Right kidney (tissue), 1 donor: ENCODE measurements around the gene OSBPL9.
"Not testable (repeated sequence)": the region's sequence is repeated elsewhere in the genome, so short reads cannot be mapped to it uniquely, and the experiment has no call there.

Experiments
- DNase-seq: peaks from one replicate; pipeline ENCODE4 v3.0.0-alpha.2; 2016

OSBPL9 gene

DNA sequence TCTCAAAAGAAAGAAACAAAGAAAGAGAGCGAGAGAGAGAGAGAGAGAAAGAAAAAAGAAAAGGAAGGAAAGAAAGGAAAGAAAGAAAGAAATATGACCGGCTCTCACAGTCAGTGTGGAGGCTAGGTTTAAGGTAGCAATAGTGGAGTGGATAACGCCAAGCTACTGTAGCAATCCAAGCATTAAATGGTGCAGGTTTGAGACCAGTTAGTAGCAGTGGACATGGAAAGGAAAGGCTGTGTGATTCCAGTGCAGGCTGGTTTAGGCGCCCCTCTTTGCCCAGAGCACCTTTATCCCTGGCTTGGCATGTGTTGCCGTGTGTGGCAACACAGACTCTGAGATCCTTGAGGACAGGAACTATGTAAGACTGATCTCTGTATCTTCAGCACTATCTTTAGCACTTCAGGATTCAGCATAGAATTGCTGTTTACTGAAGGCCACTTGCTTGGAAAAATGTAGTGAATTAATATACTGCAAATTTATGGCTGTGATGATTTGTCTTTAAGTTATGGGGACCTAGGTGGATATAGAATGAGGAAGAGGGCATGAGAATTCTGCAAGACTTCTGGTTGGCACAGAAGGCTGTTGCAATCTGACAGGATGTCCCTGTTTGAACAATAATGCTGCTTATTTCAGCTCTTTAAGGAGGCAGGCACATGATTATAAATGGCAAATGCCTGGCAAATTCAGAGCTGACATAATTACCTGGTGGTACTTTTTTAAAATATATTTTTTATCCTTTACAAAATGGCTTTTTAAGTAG is 10.8 kb upstream of the OSBPL9 start:
- no peak for DNase-seq

DNA sequence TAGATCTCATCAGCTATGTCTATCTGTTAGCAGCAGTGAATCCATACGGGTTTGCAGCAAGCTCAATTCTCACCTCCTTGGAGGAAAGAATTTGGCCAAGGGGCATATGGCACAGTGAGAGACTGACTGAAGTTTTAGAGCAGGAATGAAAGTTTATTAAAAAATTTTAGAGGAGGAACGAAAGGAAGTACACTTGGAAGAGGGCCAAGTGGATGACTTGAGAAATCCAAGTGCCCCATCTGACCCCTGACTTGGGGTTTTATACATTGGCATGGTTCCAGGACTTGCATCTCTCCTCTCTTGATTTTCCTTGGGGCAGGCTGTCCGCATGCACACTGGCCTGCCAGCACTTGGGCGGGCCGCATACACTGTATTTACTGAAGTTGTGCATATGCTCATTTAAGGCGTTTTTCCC is 9.2 kb upstream of the OSBPL9 start:
- DNase-seq = no peak

DNA sequence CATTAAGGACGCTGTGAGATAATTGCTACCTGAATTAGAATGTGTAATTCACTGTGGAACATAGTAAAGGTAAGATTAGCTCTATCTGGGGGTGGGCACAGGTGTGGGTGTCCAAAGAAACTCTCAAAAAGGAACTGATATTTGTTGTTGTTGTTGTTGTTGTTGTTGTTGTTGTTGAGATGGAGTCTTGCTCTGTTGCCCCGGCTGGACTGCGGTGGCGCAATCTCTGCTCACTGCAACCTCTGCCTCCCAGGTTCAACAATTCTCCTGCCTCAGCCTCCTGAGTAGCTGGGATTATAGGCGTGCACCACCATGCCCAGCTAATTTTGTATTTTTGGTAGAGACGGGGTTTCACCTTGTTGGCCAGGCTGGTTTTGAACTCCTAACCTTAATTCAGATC is 6.8 kb upstream of the OSBPL9 start:
- DNase-seq = not testable (repeated sequence)

DNA sequence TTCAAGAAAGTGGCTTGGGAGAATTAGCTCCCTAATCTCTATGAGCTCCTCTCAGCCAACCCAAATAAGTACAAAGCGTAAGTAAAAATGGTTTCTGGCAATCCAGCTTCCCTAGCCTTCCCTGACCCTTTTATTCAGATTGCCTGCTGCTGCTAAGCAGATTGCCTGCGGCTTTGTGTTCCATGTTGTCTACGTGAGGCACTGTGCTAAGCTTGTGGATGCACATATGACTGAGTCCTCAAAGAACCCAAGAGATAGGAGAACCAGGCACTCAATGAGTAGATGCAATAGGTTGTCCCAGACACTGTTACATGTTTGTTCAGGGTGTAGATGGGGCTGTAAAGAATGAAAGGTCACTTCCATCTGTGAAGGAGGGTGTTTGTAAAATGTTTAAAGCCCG is 6.3 kb upstream of the OSBPL9 start:
- DNase-seq = no peak

DNA sequence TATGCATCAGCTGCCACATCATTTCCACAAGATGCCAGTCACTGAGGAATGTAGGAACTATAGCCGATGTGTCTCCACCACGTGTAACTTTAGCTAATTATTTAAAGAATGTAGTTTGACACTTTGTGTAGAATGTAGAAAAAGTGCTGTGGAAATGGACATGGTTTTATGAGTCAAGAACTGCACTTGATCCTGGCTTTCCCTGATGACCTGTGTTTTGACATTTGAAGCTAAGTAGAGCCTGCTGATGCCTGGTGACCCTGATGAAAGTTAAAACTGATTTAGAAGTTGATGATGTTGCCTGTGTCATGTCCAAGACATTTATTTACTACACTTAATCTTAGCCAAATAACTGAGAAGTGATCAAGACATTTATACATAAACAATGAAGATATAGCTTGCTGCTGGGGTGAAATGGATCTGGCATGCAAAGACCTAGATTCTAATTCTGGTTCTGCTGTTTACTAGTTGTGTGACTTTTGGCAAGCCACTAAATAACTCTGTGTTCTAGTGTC is 4.4 kb upstream of the OSBPL9 start:
- no peak for DNase-seq

DNA sequence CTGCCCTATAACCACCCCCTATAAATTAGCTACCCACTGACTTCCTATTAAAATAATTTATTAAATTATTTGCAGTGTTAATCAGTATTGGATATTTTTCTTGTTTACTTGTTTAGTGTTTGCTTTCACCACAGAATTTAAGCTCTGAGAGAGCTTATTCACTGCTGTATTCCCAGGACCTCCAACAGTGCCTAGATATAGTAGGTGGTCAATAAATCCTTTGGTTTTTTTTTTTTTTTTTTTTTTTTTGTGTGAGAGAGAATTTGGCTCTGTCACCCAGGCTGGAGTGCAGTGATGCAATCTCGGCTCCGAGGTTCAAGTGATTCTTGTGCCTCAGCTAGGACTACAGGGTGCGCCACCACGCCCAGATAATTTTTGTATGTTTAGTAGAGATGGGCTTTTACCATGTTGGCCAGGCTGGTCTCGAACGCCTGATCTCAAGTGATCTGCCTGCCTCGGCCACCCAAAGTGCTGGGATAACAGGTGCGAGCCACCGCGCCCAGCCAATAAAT is 1.1 kb upstream of the OSBPL9 start:
- no peak for DNase-seq

DNA sequence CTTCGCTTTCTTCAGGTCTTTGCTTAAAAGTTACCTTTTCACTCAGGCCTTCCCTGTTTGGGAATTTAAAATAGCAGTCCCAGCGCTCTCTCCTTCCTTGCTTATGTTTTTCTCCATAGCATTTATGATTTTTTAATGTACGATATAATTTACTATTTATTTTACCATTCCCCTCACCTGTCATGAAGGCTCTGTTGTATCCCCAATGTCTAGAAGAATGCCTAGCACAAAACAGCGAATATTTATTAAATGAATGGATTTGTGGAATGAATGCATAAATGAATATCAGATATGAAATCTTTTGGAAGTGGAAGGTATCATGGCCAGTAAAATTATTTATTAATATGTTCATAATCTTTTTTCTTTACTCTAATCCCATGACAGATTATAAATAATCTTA is 402 bp upstream of the OSBPL9 start:
- no peak for DNase-seq

DNA sequence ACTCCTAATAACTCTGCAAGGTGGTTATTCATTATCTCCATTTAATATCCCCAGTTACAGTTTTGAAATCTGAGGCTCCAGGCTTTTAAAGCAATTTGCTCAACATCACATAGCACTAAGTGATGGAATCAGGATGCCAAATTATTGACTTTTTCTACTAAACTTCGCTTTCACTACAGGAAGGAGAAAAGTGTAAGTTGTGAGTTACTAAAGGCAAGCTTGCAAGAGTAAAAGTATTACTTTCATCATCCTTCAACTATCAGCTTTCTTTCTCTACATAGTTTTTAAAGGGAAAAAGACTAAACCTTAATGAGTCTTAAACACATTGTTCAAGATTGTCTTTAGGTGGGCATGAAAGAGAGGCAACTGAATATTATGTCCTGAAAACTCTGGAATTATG is 1.8 kb downstream of the OSBPL9 start:
- DNase-seq = no peak

DNA sequence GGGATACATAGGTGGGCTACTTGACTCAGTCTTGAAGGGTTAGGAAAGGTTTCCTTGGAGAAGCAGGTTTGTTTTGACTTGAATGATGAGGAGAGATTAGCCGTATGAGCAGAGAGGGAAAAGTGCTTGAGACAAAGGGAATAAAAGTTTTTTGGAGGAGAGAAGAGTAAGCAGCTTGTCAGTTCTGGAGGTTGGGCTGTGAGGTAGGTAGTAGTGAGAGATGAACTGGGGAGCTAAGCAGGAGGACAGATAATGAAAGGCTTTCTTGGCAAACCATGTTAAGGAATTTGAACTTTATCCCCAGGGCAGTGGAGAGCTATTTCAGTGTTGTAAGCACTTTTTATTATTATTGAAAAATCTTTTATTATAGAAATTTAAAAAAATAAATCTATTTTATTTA is 3.6 kb downstream of the OSBPL9 start:
- no peak for DNase-seq

DNA sequence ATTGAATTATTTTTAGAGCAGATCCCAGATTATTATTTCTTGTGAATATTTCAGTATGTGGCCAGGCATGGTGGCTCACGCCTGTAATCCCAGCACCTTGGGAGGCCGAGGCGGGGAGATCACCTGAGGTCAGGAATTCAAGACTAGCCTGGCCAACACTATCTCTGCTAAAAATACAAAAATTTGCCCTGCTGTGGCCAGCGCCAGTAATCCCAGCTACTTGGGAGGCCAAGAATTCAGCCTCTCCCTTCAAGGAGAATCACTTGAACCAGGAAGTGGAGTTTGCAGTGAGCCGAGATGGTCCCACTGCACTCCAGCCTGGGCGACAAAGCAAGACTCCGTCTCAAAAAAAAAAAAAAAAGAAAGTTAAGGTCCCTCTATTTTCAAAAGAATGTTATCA is 4.3 kb downstream of the OSBPL9 start:
- DNase-seq = no peak

DNA sequence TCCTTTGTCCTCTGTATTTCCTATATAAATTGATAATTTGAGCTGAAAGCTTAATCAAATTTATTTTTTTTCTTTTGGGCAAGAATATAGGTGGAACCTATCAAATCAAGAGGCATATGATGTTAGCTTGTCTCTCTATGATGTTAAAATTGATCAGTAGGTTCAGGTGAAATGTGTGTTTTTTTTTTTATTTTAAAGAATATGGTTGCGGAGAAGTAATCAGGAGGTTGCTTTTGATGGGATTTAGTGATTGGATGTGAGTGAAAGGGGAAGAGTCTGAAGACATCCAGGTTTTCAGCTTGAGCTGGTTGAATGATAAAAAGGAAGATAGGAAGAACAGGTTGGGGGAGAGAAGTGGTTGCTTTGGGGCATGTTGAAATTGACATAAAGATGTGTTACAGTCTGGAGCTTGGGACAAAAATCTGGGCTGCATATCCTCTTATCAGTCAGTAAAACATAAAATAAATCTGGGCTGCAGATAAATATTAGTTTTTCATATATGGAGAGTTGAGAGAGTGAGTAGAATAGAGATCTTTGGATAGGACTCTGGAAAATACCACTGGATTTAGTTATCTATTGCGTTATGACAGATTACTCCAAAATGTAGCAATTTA is 5.1 kb downstream of the OSBPL9 start:
- no peak for DNase-seq

DNA sequence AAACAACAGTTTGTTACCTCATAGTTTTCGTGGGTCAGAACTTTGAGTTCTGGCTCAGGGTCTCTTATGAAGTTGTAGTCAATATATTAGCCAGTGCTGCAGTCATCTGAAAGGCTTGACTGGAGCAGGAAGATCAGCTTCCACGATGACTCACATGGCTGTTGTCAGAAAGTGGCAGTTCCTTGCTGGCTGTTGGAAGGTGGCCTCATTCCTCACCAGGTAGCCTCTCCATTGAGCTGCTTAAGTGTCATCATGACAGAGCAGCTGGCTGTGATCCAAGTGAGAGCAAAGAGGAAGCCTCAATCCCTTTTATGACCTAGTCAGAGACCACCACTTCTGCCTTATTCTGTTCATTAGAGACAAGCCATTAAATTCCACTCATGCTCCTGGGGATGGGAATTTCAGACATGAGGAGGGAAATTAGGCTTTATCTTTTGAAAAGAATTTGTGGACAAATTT is 5.6 kb downstream of the OSBPL9 start:
- no peak for DNase-seq

DNA sequence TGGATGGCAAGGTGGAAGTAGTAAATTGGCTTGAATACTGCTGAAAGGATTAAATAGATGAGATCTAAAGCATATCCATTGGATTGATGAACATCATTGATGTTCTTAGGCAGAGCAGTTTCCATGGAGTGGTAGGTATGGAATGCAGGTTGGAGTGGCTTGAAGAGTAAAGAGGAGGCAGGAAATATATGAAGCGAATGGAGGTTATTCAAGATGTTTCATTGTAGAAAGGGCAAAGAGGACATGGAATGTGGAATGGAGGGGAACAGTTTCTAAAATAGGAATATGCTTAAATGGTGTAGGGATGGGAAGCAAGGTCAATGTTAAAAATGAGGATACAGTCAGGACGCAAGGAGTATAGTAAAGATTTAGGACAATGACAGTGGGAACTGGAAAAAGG is 6.1 kb downstream of the OSBPL9 start:
- no peak for DNase-seq

DNA sequence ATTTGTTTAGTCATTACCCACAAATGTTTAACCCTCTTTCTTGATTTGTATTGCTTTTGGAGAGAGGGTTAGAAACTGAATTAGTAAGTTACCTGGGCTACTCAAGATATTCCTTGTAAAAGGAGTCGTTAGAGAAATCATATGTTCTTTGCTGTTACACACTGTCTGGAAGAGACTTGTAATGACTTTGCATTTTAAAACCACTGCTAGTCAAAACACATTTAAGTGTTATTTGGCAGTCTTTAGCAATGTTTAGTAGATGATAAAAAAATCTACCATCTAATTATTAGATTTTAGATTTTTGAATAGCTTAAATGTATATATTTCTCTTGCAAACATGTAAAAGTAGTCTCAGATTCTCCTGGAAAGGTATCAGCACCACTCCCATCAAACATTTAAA is 6.6 kb downstream of the OSBPL9 start:
- DNase-seq = no peak

DNA sequence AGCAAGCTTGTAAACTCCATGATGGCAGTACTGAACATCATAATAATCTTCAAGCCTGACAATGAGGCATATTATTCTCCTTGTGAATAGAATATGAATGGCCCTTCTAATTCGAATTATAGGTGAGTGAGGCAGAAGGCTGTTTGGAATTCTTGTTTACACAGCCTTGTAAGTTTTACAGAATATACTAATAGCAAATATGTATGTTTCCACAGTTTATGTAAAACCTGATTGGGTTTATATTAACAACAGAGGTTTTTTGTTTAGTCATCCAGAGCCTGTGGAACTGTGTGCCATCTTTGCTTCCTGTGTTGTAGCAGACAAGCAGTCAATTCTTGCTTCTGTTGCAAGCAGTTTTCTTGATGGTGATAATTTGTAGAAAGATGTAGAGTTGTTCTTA is 8.0 kb downstream of the OSBPL9 start:
- DNase-seq = no peak

DNA sequence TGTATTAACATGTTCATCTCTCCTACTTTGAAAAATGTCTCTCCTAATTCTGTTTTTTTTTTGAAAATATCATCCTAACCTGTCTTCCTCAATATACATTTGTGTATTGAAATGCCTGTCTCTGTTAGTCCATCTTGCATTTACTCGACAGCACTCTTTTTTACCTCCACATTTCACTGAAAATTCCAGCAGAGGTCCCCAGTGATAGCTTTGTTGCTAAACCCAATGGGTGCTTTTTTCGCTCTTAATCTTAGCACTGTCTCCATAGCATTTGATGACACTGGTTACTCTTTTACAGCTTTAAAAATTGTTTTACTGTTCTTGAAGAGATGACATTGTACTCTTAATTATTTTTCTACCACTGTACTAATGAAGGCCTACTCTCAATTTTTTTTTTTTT is 10.8 kb downstream of the OSBPL9 start:
- DNase-seq = no peak

DNA sequence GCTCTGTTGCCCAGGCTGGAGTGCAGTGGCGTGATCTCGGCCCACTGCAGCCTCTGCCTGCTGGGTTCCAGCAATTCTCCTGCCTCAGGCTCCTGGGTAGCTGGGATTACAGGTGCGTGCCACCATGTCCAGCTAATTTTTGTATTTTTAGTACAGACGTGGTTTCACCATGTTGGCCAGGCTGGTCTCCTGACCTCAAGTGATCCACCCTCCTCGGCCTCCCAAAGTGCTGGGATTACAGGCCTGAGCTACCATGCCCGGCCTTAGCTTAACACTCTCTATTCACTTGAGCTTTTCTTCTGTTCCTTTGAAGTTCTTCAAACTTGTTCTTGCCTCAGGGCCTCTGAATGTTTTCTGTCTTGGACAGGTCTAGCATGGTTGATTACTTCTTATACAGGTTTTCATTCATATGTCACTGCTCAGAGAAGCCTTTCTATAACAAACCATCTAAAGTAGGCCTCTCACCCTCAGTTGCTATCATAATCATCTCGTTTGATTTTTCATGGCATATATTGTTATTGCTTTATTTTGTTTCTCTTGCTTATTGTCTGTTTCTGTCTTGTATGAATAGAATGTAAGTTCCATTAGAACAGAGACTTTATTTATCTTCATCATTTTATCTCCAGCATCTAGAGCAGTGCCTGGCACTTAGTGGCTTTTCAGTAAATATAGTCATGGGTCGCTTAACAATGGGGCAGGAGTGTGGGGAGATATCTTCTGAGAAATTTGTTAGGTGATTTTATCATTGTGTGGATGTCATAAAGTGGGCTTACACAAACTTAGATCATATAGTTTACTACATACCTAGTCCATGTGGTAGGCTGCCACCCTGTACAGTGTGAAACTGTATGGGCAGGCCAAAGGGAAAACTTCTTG is 12.1 kb downstream of the OSBPL9 start:
- no peak for DNase-seq

DNA sequence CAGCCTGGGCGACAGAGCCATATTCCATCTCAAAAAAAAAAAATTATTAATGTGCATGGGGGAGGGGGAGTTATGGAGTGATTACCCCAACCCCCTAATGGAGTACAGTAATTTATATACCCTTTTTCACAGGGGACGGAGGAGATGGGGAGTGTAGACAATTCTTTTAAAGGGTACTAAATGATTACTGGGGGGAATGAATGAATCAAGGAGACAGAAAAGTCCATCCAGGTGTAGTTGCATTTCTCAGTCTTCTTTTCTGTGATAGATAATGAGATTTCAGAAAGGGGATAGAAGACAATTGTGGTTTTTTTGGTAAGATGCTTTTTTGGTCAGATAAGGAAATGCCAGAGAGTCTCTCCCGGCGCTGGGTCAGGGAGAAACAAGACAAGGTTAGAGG is 13.0 kb downstream of the OSBPL9 start:
- no peak for DNase-seq

DNA sequence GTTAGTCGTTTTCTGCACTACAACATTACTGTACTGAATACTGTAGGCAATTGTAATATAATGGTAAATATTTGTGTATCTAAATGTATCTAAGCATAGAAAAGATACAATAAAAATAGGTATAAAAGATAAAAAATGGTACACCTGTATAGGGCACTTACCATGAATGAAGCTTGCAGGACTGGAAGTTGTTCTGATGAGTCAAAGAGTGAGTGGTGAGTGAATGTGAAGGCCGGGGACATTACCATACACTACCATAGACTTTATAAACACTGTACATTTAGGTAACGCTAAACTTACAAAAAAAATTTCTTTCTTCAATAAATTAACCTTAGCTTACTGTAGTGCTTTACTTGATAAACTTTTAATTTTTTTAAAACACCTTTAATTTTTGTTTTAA is 13.5 kb downstream of the OSBPL9 start:
- no peak for DNase-seq

DNA sequence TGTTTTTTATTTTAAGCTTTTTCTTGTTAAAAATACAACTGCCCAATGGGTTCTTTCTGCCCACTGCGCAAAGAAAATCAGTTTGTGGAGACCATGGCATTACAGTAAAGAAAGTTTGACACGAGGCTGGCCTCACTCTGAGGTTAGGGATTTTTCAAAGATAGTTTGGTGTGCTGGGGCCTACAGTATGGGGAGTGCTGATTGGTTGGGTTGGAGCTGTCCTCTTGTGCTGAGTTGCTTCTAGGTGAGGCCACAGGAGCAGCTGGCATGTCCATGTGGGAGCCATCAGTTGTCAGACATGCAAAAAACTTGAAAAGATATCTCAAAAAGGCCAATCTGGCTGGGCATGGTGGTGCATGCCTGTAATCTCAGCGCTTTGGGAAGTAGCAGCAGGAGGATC is 14.0 kb downstream of the OSBPL9 start:
- DNase-seq = no peak

DNA sequence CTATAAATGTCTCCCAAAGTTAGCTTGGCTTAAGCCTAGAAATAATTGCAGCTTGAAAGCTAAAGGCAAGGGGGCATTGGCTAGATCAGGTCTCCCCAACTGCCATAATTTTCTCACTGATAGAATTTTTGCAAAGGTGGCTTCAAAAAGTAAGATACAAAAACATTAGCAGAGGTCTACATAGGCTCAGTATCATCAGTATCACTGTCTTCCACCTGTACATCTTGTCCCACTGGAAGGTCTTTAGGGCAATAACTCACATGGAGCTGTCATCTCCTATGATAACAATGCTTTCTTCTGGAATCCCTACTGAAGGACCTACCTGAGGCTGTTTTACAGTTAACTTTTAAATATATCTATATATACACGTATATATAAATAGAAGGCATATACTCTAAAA is 14.9 kb downstream of the OSBPL9 start:
- DNase-seq = no peak

DNA sequence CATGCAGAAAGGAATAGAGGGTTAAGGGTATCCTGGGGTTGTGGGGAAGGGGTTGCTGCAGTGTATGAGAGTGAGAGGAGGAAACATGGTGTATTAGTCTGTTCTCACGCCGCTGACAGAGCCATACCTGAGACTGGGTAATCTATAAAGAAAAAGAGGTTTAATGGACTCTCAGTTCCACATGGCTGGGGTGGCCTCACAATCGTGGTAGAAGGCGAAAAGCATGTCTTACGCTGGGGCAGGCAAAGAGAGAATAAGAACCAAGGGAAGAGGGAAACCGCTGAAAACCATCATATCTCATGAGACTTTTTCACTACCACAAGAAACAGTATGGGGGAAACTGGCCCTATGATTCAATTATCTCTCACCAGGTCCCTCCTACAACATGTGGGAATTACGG is 17.7 kb downstream of the OSBPL9 start:
- DNase-seq = no peak

DNA sequence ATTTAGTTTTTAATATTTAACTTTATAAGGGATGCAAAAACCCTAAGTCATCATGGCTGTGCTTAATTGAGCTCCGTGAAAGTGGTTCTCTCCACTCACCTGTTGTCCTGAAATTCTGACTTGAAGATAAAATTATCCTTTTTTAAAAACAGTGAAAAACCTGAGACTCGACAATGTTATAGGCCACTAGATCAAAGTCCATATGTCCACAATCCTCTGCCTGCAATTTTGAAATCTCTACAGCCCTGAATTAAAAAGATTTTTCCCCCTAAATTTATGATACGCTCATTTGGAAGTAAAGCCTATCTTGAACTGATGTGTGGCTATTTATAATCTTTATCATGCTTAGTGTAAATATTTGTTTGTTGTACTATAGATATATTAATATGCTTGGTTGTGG is 18.7 kb downstream of the OSBPL9 start:
- no peak for DNase-seq
